Stimulated activated CD8-positive, alpha-beta memory T cell treated with anti-CD3 and anti-CD28 coated beads, Interleukin-7, amount 100 ng/mL, for 48 hours (primary cell): ENCODE results near the gene C1orf50.
A peak's percentile ranks its signal among the peaks of the same experiment; 100 is the strongest.
"Not testable (repeated sequence)": the region's sequence is repeated elsewhere in the genome, so short reads cannot be mapped to it uniquely, and the experiment has no call there.

ENCODE experiments used
- DNase-seq, 2 donors: peaks; one replicate each; pipeline ENCODE4 v3.0.0-alpha.2; 2020; ENCODE audit warnings: low read depth in 1 of 2; ENCODE audit errors: extremely low read depth in 1 of 2

C1orf50 gene

DNA sequence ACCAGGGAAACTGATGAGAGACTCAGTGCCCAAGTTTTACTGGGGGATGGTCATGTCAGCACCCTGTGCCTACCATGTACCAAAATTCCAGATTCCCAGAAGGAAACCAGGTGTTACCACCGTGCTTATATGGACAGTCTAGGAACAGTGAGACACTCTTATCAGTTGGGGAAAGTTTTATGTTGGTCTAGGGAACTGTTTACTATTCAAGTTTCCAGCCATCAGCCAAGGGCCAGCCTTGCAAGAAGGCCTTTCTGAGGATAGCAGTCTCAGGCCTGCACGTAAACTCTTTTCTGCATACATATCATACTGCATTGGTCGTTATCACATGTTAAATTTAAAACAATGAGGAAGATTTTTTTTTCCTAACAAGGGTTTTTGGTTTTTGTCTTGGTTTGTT, 30.4 kb downstream of the C1orf50 start:
- DNase-seq: no peak

- no peak for DNase-seq
Measured at GRCh38 chr1:42797979-42798378, 30.9 kb downstream of the C1orf50 start.

DNA sequence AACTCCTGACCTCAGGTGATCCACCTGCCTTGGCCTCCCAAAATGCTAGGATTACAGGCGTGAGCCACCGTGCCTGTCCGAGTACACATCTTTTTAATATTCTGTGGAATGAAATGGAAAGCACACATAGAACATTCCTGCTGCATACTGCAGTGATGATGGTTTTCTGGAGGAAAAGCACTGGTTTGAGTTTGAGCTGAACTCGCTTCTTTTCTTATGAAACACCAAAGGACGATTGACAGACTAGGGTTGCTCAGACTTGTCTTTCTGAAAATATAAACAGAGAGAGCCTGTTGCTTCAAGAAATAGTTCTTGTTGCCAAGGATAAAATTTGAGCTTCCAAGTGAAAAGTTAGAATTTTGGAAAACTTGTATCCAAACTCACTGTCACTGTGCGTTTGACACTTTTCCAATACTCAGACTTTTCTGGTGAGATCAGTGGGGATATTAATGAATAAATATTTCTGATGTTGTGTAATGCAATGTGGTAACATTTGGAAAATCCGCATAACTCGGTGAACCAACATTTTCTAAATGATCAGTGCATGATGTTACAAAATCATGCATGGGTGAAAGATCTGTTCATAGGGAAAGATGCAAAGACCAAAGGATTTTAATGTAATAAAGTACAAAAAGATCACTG, 34.9 kb downstream of the C1orf50 start:
- no peak for DNase-seq

- DNase-seq: no peak
Measured at GRCh38 chr1:42806171-42806570, 39.1 kb downstream of the C1orf50 start.

DNA sequence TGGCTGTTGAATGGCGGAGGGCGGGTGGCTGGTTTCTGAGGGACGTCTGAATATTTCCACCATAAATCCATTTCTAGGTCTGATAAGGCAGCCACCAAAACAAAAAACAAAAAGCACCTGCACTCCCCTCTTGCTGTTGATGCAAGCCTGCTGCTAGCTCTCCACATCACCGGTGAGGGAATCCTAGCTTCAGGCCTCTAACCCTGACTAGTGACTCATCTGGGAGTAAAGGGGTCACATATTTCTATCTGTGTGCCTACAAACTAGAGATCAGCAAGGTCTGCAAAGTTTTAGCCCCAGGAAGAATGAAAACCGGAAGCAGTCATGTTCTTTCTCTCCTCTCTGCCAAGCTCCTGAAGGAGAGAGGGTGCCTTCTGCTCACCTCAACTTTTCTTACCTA, 39.5 kb downstream of the C1orf50 start:
- no peak for DNase-seq

GRCh38 chr1:42807056-42807668, 40.1 kb downstream of the C1orf50 start:
- no peak for DNase-seq

DNA sequence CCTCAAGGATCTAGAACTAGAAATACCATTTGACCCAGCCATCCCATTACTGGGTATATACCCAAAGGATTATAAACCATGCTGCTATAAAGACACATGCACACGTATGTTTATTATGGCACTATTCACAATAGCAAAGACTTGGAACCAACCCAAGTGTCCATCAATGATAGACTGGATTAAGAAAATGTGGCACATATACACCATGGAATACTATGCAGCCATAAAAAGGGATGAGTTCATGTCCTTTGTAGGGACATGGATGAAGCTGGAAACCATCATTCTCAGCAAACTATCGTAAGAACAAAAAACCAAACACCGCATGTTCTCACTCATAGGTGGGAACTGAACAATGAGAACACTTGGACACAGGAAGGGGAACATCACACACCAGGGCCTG, 47.8 kb downstream of the C1orf50 start:
- DNase-seq: not testable (repeated sequence)

DNA sequence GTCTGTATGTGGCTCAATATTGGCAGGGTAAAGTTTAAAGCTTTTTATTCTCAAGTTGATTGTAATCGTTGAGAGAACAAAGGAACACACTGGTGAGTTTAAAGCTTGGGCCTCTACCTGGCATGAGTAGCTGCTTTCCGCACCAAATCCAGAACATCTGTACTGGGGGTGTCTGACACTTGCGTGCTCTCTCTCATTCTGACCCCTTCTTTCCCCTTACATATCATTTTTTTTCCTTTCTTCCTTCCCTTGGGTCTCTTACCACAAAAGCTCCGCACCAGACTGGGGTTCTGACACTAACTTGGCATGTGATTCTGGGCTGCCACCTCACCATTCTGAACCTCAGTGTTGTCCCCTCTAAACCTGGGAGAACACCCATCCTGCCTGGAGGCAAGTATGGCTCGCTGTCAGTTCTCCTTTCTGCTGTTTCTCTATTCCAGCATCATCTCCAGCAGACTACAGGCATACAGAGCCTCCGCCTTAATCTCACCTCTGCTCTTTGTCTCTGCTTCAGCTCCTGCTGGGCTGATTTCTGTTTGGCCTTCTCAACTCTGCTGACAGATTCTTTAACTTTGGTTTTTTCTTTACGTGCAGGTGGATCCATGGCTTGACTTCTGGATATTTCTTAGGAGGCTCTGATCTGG, 49.0 kb downstream of the C1orf50 start:
- DNase-seq: peak in 1 of 2 donors; percentile 5

DNA sequence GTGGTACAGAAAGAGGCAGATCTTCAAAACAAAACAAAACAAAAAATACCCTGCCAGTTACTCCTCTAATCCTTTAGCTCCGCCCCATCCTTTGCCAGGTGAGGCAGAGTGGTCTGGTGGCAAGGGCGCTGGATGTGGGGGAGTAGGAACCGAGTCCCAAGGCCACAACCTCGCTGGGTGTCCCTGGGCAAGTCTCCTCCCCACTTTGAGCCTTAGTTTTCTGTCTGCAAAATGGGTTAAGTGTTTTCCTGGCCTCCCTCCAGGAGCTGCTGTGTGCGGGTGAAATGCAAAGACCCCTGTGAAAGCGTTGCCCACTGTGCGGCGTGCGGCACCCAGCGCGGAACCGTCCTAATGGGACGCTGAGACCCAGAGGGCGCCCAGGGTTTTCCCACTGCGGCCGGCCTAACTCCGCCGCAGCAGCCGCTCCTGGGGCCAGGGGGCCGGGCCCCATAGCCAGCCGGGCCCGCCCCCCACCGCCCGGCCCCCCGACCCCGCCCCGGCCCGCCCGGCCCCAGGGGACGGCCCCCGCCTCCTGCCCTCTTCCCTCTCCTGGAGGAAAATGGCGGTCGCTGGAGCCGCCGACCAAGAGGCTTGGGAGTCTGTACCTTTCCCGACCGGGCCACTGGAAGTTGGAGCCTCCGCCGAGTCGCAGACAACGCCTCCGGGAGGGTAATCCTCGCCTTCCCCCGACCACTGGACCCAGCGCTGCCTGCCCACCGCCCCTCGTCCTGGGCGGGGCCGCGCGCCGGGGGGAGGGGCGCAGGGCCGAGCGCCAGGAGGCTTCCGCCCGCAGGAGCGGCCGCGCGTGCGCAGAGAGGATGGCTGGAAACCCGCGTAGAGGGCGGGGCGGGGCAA, 49.8 kb downstream of the C1orf50 start, which contains the start of the genes ERMAP and SVBP:
Gene ERMAP (plus strand): TSS at position 538 of the 855 bp plus-strand sequence. CDS start 13,327 bp downstream, outside the sequence.
Gene SVBP (minus strand): TSS at position 813 of the 855 bp plus-strand sequence. CDS start 853 bp downstream, outside the sequence.
- DNase-seq: peak; percentile 87 to 91

DNA sequence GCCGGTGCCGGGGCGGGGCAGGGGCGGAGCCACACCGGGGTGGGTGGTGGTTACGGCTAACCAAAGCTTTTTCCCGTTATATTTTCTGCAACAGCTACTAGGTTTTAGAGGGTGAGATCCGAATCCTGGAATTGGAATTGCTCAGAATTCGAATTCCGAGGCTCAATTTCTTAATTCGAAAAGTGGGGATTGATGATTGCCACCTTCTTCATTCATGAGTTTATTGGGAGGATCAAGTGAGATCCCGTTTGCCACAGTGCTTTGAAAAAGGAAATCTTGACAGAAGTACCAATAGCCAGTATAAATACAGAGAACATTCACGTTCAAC, 50.4 kb downstream of the C1orf50 start:
- DNase-seq: no peak

GRCh38 chr1:42817976-42818375, 50.9 kb downstream of the C1orf50 start:
- DNase-seq: no peak

- no peak for DNase-seq
Measured at GRCh38 chr1:42820813-42821212, 53.8 kb downstream of the C1orf50 start.

DNA sequence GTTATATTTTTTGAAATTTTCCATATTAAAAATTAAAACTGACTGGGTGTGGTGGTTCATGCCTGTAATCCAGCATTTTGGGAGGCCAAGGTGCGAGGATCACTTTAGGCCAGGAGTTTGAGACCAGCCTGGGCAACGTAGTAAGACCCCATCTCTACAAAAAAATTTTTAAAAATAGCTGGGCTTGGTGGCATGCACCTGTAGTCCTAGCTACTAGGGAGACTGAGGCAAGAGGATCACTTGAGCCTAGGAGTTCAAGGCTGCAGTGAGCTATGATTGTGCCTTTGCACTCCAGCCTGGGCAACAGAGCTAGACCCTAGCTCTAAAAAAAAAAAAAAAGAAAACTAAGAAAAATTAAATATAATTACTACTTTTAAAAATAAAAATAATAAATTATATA, 54.6 kb downstream of the C1orf50 start:
- no peak for DNase-seq

DNA sequence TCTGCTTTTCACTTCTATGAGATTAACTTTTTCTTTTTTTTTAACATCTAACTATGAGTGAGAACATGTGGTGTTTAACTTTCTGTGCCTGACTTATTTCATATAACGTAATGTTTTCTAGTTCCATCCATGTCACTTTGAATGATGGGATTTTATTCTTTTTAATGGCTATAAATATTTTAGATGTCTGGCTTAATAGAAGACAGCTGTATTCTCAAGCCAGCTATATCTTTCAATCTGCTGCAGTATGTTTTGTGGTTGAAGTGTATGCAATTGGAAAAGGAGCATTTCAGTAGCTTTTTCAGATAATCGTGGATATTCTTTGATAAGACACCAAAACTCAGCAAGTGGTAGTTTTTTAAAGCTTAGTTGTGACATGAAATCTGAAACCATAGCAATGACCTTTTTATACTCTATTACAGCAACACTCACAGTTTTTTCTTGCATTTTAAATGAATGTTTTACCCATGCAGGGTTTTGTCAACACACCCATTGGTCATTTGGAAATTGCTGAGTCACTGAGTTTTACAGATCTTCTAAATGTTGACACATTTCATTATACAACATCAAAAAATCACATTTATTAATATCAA, 55.8 kb downstream of the C1orf50 start:
- no peak for DNase-seq

DNA sequence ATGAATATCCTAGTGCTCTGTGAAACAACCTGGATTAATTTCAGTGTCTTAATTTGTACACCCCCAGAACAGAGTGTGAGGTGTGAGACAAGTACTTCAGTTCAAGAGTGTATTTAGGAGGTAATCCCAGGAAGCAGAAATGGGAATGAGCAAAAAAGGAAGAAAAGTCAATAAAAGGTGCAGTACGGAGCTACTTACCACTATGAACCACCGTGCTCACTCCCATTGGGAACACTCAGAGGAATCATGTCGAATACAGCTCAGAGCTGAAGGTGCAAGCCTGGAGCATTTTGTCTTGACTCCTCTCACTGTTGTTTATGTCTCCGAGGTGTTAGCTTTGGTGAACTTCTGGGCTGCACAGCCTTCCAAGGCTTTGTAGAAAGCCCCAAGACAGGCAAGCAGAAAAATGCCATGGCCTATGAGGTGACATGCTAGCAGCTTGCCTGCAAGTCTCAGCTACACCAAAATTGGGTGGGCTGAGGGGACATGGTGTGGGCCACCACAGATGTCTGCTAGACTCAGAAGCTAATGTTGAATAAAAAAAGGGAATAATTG, 57.5 kb downstream of the C1orf50 start:
- DNase-seq: no peak

GRCh38 chr1:42825036-42825851, 58.2 kb downstream of the C1orf50 start:
- no peak for DNase-seq
